Gastrocnemius medialis (tissue), 4 donors: ENCODE results near the gene ZNF408.

Source experiments
- CTCF ChIP-seq, 5 experiments: fragments of 450-650 bp in 3 of 5; fragments of 200-600 bp in 2 of 5; sonication (generic) in 2 of 5; IDR thresholded peaks in 4 of 5; conservative IDR thresholded peaks in 1 of 5; 1 replicate in 4 of 5; 2 replicates in 1 of 5; pipeline ENCODE4 v1.5.1; 2016 to 2019; ENCODE audit warnings: antibody characterized with exemption in 5 of 5, mild to moderate bottlenecking in 3 of 5, moderate library complexity in 3 of 5
- POLR2A ChIP-seq, 2 donors: fragments of 450-650 bp; IDR thresholded peaks; one replicate each; pipeline ENCODE4 v1.6.1; 2017; ENCODE audit warnings: antibody characterized with exemption in 2 of 2, mild to moderate bottlenecking in 2 of 2, moderate library complexity in 2 of 2

- TF ChIP-seq CTCF (IDR thresholded peaks at IDR 0.05 in 4 of 5, conservative IDR thresholded peaks at IDR 0.05 in 1 of 5) (no peak), POLR2A (IDR thresholded peaks at IDR 0.05) (no peak)
These were observed 27.3 kb downstream of the ZNF408 start for GRCh38 chr11:46727952-46728658.
